CD8-positive, alpha-beta memory T cell (primary cell): ENCODE data around the gene COL4A3. TPM values are rescaled to one million over a fixed set of nuclear protein-coding genes. Genes with fewer than 3 reads are reported as not detected.
A peak's percentile ranks its signal among the peaks of the same experiment; 100 is the strongest.

ENCODE experiments used
- CTCF ChIA-PET: fragments of 350-600 bp; sonication (Branson Sonifier 250); formaldehyde crosslinking; loops from one replicate; lab custom pipeline; 2021; ENCODE audit warnings: antibody characterized with exemption; lab: Charles Lee
- POLR2A ChIA-PET: fragments of 350-600 bp; sonication (Branson Sonifier 250); formaldehyde crosslinking; loops from one replicate; lab custom pipeline; 2021; ENCODE audit warnings: antibody characterized with exemption; lab: Charles Lee
- DNase-seq, 5 donors: peaks; one replicate each; pipeline versions ENCODE4 v3.0.0 to v3.0.0-alpha.2; 2020 to 2022; ENCODE audit warnings: mixed read lengths in 1 of 5
- H3K27ac ChIP-seq: one replicate; pipeline ENCODE4 v1.7.0; 2013; ENCODE audit warnings: low read depth, mild to moderate bottlenecking, low read length, moderate library complexity
- H3K27me3 ChIP-seq: 2 replicates; pipeline ENCODE4 v1.7.0; 2013; ENCODE audit warnings: low read length, mild to moderate bottlenecking; ENCODE audit not compliant: insufficient read depth, poor library complexity, severe bottlenecking
- H3K36me3 ChIP-seq: 2 replicates; pipeline ENCODE4 v1.7.0; 2013; ENCODE audit warnings: mild to moderate bottlenecking, low read length, moderate library complexity; ENCODE audit not compliant: insufficient read depth
- H3K4me1 ChIP-seq: 2 replicates; pipeline ENCODE4 v1.7.0; 2013; ENCODE audit warnings: mild to moderate bottlenecking, low read length, moderate library complexity; ENCODE audit not compliant: insufficient read depth
- H3K4me3 ChIP-seq: 2 replicates; pipeline ENCODE4 v1.7.0; 2013; ENCODE audit warnings: mild to moderate bottlenecking, low read length
- H3K9me3 ChIP-seq: 2 replicates; pipeline ENCODE4 v1.7.0; 2013; ENCODE audit warnings: mild to moderate bottlenecking, low read length
- H3K27ac Mint-ChIP-seq, 8 donors: one replicate each; pipeline ENCODE4 v1.8.0; 2020 to 2021; ENCODE audit warnings: mixed read lengths in 8 of 8, mild to moderate bottlenecking in 6 of 8, inconsistent platforms in 3 of 8, moderate library complexity in 3 of 8
- H3K27me3 Mint-ChIP-seq, 2 donors: one replicate each; pipeline ENCODE4 v1.8.0; 2020 to 2021; ENCODE audit warnings: mixed read lengths in 2 of 2, mild to moderate bottlenecking in 1 of 2, moderate library complexity in 1 of 2
- H3K36me3 Mint-ChIP-seq, 3 donors: one replicate each; pipeline ENCODE4 v1.8.0; 2020 to 2021; ENCODE audit warnings: mixed read lengths in 3 of 3, inconsistent platforms in 1 of 3, mild to moderate bottlenecking in 1 of 3
- H3K4me1 Mint-ChIP-seq, 3 donors: one replicate each; pipeline ENCODE4 v1.8.0; 2020 to 2021; ENCODE audit warnings: mixed read lengths in 3 of 3, inconsistent platforms in 1 of 3, mild to moderate bottlenecking in 1 of 3
- H3K4me3 Mint-ChIP-seq, 7 donors: one replicate each; pipeline ENCODE4 v1.8.0; 2020 to 2021; ENCODE audit warnings: mixed read lengths in 7 of 7, mild to moderate bottlenecking in 6 of 7, moderate library complexity in 4 of 7, inconsistent platforms in 2 of 7
- H3K9me3 Mint-ChIP-seq, 5 donors: one replicate each; pipeline ENCODE4 v1.8.0; 2020 to 2022; ENCODE audit warnings: mixed read lengths in 5 of 5, mild to moderate bottlenecking in 3 of 5, moderate library complexity in 2 of 5, inconsistent platforms in 1 of 5
- polyA plus RNA-seq: library from polyadenylated mRNA; unstranded; fragments of 300-500 nt; fragmentation: Illumina TruSeq; gene quantifications from one replicate; pipeline ENCODE4 v1.2.3, GENCODE V29; 2021
- total RNA-seq, 2 experiments: library from RNA; stranded (reverse); gene quantifications; one replicate each; pipeline ENCODE4 v1.2.3, GENCODE V29; 2021

Gene COL4A3
- total and polyA plus RNA-seq, 3 experiments from 2014 or later: not detected

- Histone ChIP-seq H3K27me3 (no peaks in the 10 kb centered on the region), H3K4me3 (no peak overlapping the region), H3K27ac (no peak overlapping the region), H3K4me1 (no peaks in the 10 kb centered on the region), H3K36me3 (no peaks in the 10 kb centered on the region), H3K9me3 (no peaks in the 10 kb centered on the region)
- CTCF ChIA-PET: no interaction called here
- H3K27ac Mint-ChIP-seq: peak overlapping the region in 1 of 8 donors; percentile 9
- H3K36me3 Mint-ChIP-seq: no peaks in the 10 kb centered on the region
- no peak for DNase-seq
- H3K9me3 Mint-ChIP-seq: peaks cover 0 to 2% (median 0%) of the 10 kb centered on the region in 5 donors
- POLR2A ChIA-PET: no interaction called here
- peaks cover 0 to 12% of the 10 kb centered on the region in 2 donors for H3K27me3 Mint-ChIP-seq
- H3K4me3 Mint-ChIP-seq: no peak overlapping the region
- H3K4me1 Mint-ChIP-seq: no peaks in the 10 kb centered on the region
These were observed 37.3 kb downstream of the COL4A3 start for GRCh38 chr2:227201771-227202170.

GRCh38 chr2:227204452-227204851 lies 40.0 kb downstream of the COL4A3 start:
- DNase-seq: no peak
- Histone ChIP-seq H3K4me1 (no peaks in the 10 kb centered on the region), H3K9me3 (no peaks in the 10 kb centered on the region), H3K27me3 (no peaks in the 10 kb centered on the region), H3K36me3 (no peaks in the 10 kb centered on the region), H3K4me3 (no peak overlapping the region), H3K27ac (no peak overlapping the region)
- Mint-ChIP-seq H3K27me3 (peaks cover 8 to 28% of the 10 kb centered on the region in 2 donors), H3K4me3 (no peak overlapping the region), H3K9me3 (peaks cover 0 to 2% (median 0%) of the 10 kb centered on the region in 5 donors), H3K27ac (no peak overlapping the region), H3K4me1 (no peaks in the 10 kb centered on the region), H3K36me3 (no peaks in the 10 kb centered on the region)
- CTCF ChIA-PET: no interaction called here
- POLR2A ChIA-PET: no interaction called here

- Histone ChIP-seq H3K27ac (no peak overlapping the region), H3K4me3 (no peak overlapping the region), H3K27me3 (no peaks in the 10 kb centered on the region), H3K9me3 (no peaks in the 10 kb centered on the region), H3K4me1 (no peaks in the 10 kb centered on the region), H3K36me3 (no peaks in the 10 kb centered on the region)
- H3K27ac Mint-ChIP-seq: no peak overlapping the region
- no peak overlapping the region for H3K4me3 Mint-ChIP-seq
- H3K27me3 Mint-ChIP-seq: peaks cover 16 to 33% of the 10 kb centered on the region in 2 donors
- H3K9me3 Mint-ChIP-seq: peaks cover 0 to 2% (median 0%) of the 10 kb centered on the region in 5 donors
- no peak for DNase-seq
- no peaks in the 10 kb centered on the region for H3K36me3 Mint-ChIP-seq
- ChIA-PET CTCF (no interaction called here), POLR2A (no interaction called here)
- H3K4me1 Mint-ChIP-seq: no peaks in the 10 kb centered on the region
These were observed 41.3 kb downstream of the COL4A3 start for GRCh38 chr2:227205701-227206100.

GRCh38 chr2:227206406-227206805 lies 42.0 kb downstream of the COL4A3 start:
- peaks cover 0 to 2% (median 0%) of the 10 kb centered on the region in 5 donors for H3K9me3 Mint-ChIP-seq
- Histone ChIP-seq H3K27ac (no peak overlapping the region), H3K27me3 (no peaks in the 10 kb centered on the region), H3K4me1 (no peaks in the 10 kb centered on the region), H3K9me3 (no peaks in the 10 kb centered on the region), H3K4me3 (no peak overlapping the region), H3K36me3 (no peaks in the 10 kb centered on the region)
- peaks cover 16 to 35% of the 10 kb centered on the region in 2 donors for H3K27me3 Mint-ChIP-seq
- no peak overlapping the region for H3K4me3 Mint-ChIP-seq
- no peaks in the 10 kb centered on the region for H3K36me3 Mint-ChIP-seq
- no peak overlapping the region for H3K27ac Mint-ChIP-seq
- DNase-seq: no peak
- no peaks in the 10 kb centered on the region for H3K4me1 Mint-ChIP-seq
- ChIA-PET POLR2A (no interaction called here), CTCF (no interaction called here)

- Mint-ChIP-seq H3K27me3 (peaks cover 16 to 36% of the 10 kb centered on the region in 2 donors), H3K27ac (no peak overlapping the region), H3K4me3 (no peak overlapping the region), H3K9me3 (peaks cover 0 to 2% (median 0%) of the 10 kb centered on the region in 5 donors), H3K4me1 (no peaks in the 10 kb centered on the region), H3K36me3 (no peaks in the 10 kb centered on the region)
- DNase-seq: no peak
- Histone ChIP-seq H3K36me3 (no peaks in the 10 kb centered on the region), H3K27ac (no peak overlapping the region), H3K4me3 (no peak overlapping the region), H3K27me3 (no peaks in the 10 kb centered on the region), H3K9me3 (no peaks in the 10 kb centered on the region), H3K4me1 (no peaks in the 10 kb centered on the region)
- POLR2A ChIA-PET: no interaction called here
- CTCF ChIA-PET: no interaction called here
These were observed 43.1 kb downstream of the COL4A3 start for GRCh38 chr2:227207573-227207972.

GRCh38 chr2:227214622-227215041 lies 50.2 kb downstream of the COL4A3 start:
- Histone ChIP-seq H3K4me3 (no peak overlapping the region), H3K9me3 (no peaks in the 10 kb centered on the region), H3K36me3 (no peaks in the 10 kb centered on the region), H3K27me3 (no peaks in the 10 kb centered on the region), H3K4me1 (no peaks in the 10 kb centered on the region), H3K27ac (no peak overlapping the region)
- no peak for DNase-seq
- H3K4me1 Mint-ChIP-seq: no peaks in the 10 kb centered on the region
- no peaks in the 10 kb centered on the region for H3K9me3 Mint-ChIP-seq
- no peak overlapping the region for H3K4me3 Mint-ChIP-seq
- CTCF ChIA-PET: no interaction called here
- no peaks in the 10 kb centered on the region for H3K36me3 Mint-ChIP-seq
- peaks cover 6 to 7% of the 10 kb centered on the region in 2 donors for H3K27me3 Mint-ChIP-seq
- no peak overlapping the region for H3K27ac Mint-ChIP-seq
- POLR2A ChIA-PET: no interaction called here

GRCh38 chr2:227219312-227220105 lies 55.1 kb downstream of the COL4A3 start:
- H3K27me3 Mint-ChIP-seq: peaks cover 0 to 15% of the 10 kb centered on the region in 2 donors
- Histone ChIP-seq H3K27ac (no peak overlapping the region), H3K27me3 (no peaks in the 10 kb centered on the region), H3K4me1 (no peaks in the 10 kb centered on the region), H3K9me3 (no peaks in the 10 kb centered on the region), H3K4me3 (no peak overlapping the region), H3K36me3 (no peaks in the 10 kb centered on the region)
- no peaks in the 10 kb centered on the region for H3K9me3 Mint-ChIP-seq
- ChIA-PET POLR2A (no interaction called here), CTCF (interaction anchor here (4.4 kb wide), 1 partner anchor 19 kb away, joined by 11 read pairs; no protein-coding TSS in a partner anchor)
- H3K36me3 Mint-ChIP-seq: no peaks in the 10 kb centered on the region
- DNase-seq: no peak
- H3K27ac Mint-ChIP-seq: peak overlapping the region in 1 of 8 donors; percentile 87
- H3K4me3 Mint-ChIP-seq: no peak overlapping the region
- H3K4me1 Mint-ChIP-seq: no peaks in the 10 kb centered on the region

- H3K27me3 Mint-ChIP-seq: peaks cover 2 to 24% of the 10 kb centered on the region in 2 donors
- H3K4me3 ChIP-seq: no peak overlapping the region
- H3K27me3 ChIP-seq: no peaks in the 10 kb centered on the region
- H3K27ac ChIP-seq: no peak overlapping the region
- no peaks in the 10 kb centered on the region for H3K36me3 Mint-ChIP-seq
- peak overlapping the region in 1 of 8 donors; percentile 29 for H3K27ac Mint-ChIP-seq
- DNase-seq: no peak
- H3K9me3 Mint-ChIP-seq: no peaks in the 10 kb centered on the region
- no peaks in the 10 kb centered on the region for H3K4me1 Mint-ChIP-seq
- no peaks in the 10 kb centered on the region for H3K36me3 ChIP-seq
- H3K9me3 ChIP-seq: no peaks in the 10 kb centered on the region
- H3K4me1 ChIP-seq: no peaks in the 10 kb centered on the region
- H3K4me3 Mint-ChIP-seq: no peak overlapping the region
- ChIA-PET CTCF (interaction anchor here (4.4 kb wide), 1 partner anchor 18 kb away, joined by 11 read pairs; no protein-coding TSS in a partner anchor), POLR2A (no interaction called here)
These were observed 56.7 kb downstream of the COL4A3 start for GRCh38 chr2:227221120-227221519.
